D341Med (cell line): ENCODE data around the gene PLOD3.

Experiments
- DNase-seq: peaks from one replicate; pipeline ENCODE4 v3.0.0; 2012; ENCODE audit warnings: low spot score

PLOD3 gene

GRCh38 chr7:101165958-101166647 is 51.3 kb downstream of the PLOD3 start:
- no peak for DNase-seq

GRCh38 chr7:101165075-101165957 is 52.1 kb downstream of the PLOD3 start, which contains the start of gene VGF:
TSS of gene VGF (minus strand) at chr7:101165569. CDS start at chr7:101164843, 726 bp downstream.
- DNase-seq = peak; percentile 87

- no peak for DNase-seq
Measured at GRCh38 chr7:101164071-101164840, 53.1 kb downstream of the PLOD3 start.

GRCh38 chr7:101163279-101164070 is 53.9 kb downstream of the PLOD3 start:
- DNase-seq = peak; percentile 59

GRCh38 chr7:101162551-101163278 is 54.7 kb downstream of the PLOD3 start:
- DNase-seq = peak; percentile 80

GRCh38 chr7:101161692-101162471 is 55.5 kb downstream of the PLOD3 start:
- no peak for DNase-seq

- no peak for DNase-seq
Measured at GRCh38 chr7:101160910-101161309, 56.5 kb downstream of the PLOD3 start.

- DNase-seq = no peak
Measured at GRCh38 chr7:101159696-101160674, 57.4 kb downstream of the PLOD3 start.

- DNase-seq = no peak
Measured at GRCh38 chr7:101156866-101157589, 60.4 kb downstream of the PLOD3 start.

- DNase-seq = no peak
Measured at GRCh38 chr7:101156277-101156676, 61.1 kb downstream of the PLOD3 start.
